Thyroid gland (tissue), 4 donors: Measurements from ENCODE around the gene CASP3.

ENCODE experiments used
- POLR2A ChIP-seq, 2 donors: fragments of 450-650 bp; IDR thresholded peaks; one replicate each; pipeline ENCODE4 v1.6.1; 2017; ENCODE audit warnings: antibody characterized with exemption in 2 of 2, mild to moderate bottlenecking in 2 of 2, moderate library complexity in 1 of 2
- TF ChIP-seq, protein P1 (sequence below), 6 experiments: fragments of 200-600 bp in 3 of 6; fragments of 450-650 bp in 3 of 6; sonication (generic) in 3 of 6; IDR thresholded peaks; one replicate each; pipeline ENCODE4 v1.5.1; 2016 to 2019; ENCODE audit warnings: antibody characterized with exemption in 6 of 6, mild to moderate bottlenecking in 2 of 6, inconsistent platforms in 1 of 6, moderate library complexity in 1 of 6

DNA sequence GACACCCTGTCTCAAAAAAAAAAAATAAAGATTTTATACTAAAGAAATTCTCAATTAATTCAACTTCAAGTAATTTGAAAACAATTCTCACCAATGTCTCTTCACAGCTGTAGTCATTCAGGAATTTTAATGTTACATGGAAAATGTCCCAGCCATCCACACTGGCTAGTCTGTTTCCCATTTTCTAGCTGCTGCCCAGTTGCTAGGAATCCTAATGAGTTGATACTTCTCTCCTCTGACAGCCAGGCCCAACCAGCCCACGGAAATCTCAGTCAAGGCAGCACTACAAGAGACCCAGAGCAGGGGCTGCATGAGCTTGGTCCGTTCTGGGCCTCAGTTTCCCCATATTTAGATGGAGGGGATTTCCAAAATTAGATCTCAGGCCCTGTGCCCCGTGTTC, 59.1 kb downstream of the CASP3 start:
- TF ChIP-seq POLR2A (IDR thresholded peaks at IDR 0.05) = no peak
- TF ChIP-seq, protein P1, sequence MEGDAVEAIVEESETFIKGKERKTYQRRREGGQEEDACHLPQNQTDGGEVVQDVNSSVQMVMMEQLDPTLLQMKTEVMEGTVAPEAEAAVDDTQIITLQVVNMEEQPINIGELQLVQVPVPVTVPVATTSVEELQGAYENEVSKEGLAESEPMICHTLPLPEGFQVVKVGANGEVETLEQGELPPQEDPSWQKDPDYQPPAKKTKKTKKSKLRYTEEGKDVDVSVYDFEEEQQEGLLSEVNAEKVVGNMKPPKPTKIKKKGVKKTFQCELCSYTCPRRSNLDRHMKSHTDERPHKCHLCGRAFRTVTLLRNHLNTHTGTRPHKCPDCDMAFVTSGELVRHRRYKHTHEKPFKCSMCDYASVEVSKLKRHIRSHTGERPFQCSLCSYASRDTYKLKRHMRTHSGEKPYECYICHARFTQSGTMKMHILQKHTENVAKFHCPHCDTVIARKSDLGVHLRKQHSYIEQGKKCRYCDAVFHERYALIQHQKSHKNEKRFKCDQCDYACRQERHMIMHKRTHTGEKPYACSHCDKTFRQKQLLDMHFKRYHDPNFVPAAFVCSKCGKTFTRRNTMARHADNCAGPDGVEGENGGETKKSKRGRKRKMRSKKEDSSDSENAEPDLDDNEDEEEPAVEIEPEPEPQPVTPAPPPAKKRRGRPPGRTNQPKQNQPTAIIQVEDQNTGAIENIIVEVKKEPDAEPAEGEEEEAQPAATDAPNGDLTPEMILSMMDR (IDR thresholded peaks at IDR 0.05) = no peak
